Neutrophil (primary cell): ENCODE data around the gene NARF.

Experiments used
- H3K27ac ChIP-seq: fragments of 200-600 bp; sonication (generic); 2 replicates; pipeline ENCODE4 v1.5.1; 2016; ENCODE audit warnings: mild to moderate bottlenecking, moderate library complexity
- H3K27me3 ChIP-seq: fragments of 200-600 bp; sonication (generic); 2 replicates; pipeline ENCODE4 v1.6.0; 2016; ENCODE audit warnings: mild to moderate bottlenecking
- H3K36me3 ChIP-seq: fragments of 200-600 bp; sonication (generic); 2 replicates; pipeline ENCODE4 v1.5.1; 2017
- H3K4me1 ChIP-seq, 2 experiments: fragments of 200-600 bp in 1 of 2; sonication (generic) in 1 of 2; 1 replicate in 1 of 2; 2 replicates in 1 of 2; pipeline versions ENCODE4 v1.5.1 to v1.6.1; 2013 to 2016; ENCODE audit warnings: low read depth in 1 of 2, low read length in 1 of 2, mild to moderate bottlenecking in 1 of 2, moderate library complexity in 1 of 2; ENCODE audit not compliant: control insufficient read depth in 1 of 2, insufficient read depth in 1 of 2
- H3K4me3 ChIP-seq, 2 experiments: fragments of 200-600 bp in 1 of 2; sonication (generic) in 1 of 2; 1 replicate in 1 of 2; 2 replicates in 1 of 2; pipeline ENCODE4 v1.5.1; 2013 to 2016; ENCODE audit warnings: low read depth in 1 of 2, low read length in 1 of 2, mild to moderate bottlenecking in 1 of 2, moderate library complexity in 1 of 2
- H3K9me3 ChIP-seq: fragments of 200-600 bp; sonication (generic); 2 replicates; pipeline ENCODE4 v1.5.1; 2016
- TF ChIP-seq, protein P1 (sequence below): fragments of 200-600 bp; sonication (generic); IDR thresholded peaks from 2 replicates; pipeline ENCODE4 v1.5.1; 2016; ENCODE audit warnings: antibody characterized with exemption

NARF gene

GRCh38 chr17:82491533-82491932, 33.0 kb downstream of the NARF start:
- Histone ChIP-seq H3K27ac (no peak overlapping the region), H3K4me1 (peaks cover 3 to 7% of the 10 kb centered on the region in 2 experiments), H3K36me3 (peaks cover 44% of the 10 kb centered on the region), H3K27me3 (no peaks in the 10 kb centered on the region), H3K9me3 (no peaks in the 10 kb centered on the region), H3K4me3 (no peak overlapping the region)
- TF ChIP-seq, protein P1, sequence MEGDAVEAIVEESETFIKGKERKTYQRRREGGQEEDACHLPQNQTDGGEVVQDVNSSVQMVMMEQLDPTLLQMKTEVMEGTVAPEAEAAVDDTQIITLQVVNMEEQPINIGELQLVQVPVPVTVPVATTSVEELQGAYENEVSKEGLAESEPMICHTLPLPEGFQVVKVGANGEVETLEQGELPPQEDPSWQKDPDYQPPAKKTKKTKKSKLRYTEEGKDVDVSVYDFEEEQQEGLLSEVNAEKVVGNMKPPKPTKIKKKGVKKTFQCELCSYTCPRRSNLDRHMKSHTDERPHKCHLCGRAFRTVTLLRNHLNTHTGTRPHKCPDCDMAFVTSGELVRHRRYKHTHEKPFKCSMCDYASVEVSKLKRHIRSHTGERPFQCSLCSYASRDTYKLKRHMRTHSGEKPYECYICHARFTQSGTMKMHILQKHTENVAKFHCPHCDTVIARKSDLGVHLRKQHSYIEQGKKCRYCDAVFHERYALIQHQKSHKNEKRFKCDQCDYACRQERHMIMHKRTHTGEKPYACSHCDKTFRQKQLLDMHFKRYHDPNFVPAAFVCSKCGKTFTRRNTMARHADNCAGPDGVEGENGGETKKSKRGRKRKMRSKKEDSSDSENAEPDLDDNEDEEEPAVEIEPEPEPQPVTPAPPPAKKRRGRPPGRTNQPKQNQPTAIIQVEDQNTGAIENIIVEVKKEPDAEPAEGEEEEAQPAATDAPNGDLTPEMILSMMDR = no peak

DNA sequence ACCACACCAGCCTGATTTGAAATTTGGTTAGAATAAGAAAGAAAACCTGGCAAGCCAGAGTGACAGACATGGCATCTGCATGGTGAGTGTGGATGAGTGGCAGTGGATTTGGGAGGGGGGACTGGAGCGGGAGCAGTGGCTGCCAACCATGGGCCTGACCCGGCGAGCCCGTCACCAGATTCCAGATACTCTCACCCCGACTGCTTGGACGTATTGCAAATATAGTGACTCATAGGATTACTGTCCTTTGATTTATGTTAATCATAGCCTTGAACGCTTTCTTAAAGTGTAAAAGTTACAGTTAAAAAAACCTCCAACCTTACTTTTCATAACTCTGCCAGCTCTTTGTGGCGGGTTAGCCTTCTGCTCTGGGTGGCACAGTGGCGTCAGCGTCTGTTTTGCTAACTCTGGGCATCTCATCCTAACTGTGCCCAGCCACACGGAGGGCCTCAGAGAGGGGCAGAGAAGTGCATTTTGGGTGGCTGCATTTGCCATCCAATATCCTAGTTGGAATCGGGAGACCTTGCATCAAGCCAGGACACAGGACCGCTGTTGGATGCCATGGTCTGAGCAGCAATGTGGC, 34.2 kb downstream of the NARF start:
- Histone ChIP-seq H3K27ac (no peak overlapping the region), H3K9me3 (no peaks in the 10 kb centered on the region), H3K4me3 (no peak overlapping the region), H3K36me3 (peaks cover 32% of the 10 kb centered on the region), H3K4me1 (peaks cover 12 to 15% of the 10 kb centered on the region in 2 experiments), H3K27me3 (no peaks in the 10 kb centered on the region)
- TF ChIP-seq, protein P1 = no peak

- TF ChIP-seq, protein P1 = no peak
- no peaks in the 10 kb centered on the region for H3K9me3 ChIP-seq
- no peaks in the 10 kb centered on the region for H3K27me3 ChIP-seq
- peaks cover 17 to 19% of the 10 kb centered on the region in 2 experiments for H3K4me1 ChIP-seq
- H3K27ac ChIP-seq = no peak overlapping the region
- H3K36me3 ChIP-seq = peaks cover 26% of the 10 kb centered on the region
- no peak overlapping the region for H3K4me3 ChIP-seq
Observed at GRCh38 chr17:82493226-82493781, 34.8 kb downstream of the NARF start.

- Histone ChIP-seq H3K36me3 (peaks cover 14% of the 10 kb centered on the region), H3K27me3 (no peaks in the 10 kb centered on the region), H3K27ac (no peak overlapping the region), H3K4me3 (no peak overlapping the region), H3K9me3 (no peaks in the 10 kb centered on the region), H3K4me1 (peaks cover 19 to 22% of the 10 kb centered on the region in 2 experiments)
- TF ChIP-seq, protein P1 = no peak
Observed at GRCh38 chr17:82494236-82495055, 35.9 kb downstream of the NARF start.

DNA sequence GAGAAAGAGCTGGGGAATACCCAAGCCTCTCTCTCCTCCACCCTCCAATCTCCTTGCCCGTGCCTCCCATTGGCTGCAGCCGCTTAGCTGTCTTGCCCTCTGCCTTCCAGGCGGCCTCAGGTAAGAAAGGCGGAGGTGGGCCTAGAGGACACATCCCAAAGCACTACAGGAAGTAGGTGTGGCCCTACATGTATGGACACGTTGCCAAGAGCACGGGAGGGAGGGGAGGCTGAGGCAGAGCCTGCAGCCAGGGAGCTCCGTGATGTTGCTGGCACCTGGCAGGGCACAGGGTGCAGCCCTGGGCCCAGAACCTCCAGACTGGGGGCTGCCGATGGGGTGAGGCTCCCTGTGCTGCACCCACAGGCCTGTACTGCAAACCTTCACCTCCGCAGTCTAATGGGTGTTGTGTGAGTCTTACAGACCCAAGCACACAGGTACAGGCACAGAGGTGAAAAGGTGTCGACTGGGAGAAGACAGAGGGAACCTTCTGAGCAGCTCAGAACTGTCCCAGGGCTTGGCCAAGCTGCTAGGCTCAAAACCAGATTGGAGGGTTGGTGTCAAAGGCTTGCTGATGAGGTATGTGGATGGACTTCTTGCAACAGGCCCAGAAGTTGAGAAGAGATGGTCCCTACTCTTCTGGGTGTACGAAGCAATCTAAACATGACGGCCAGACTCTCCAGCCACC, 37.4 kb downstream of the NARF start:
- Histone ChIP-seq H3K36me3 (no peaks in the 10 kb centered on the region), H3K4me1 (peaks cover 19 to 22% of the 10 kb centered on the region in 2 experiments), H3K27ac (no peak overlapping the region), H3K4me3 (no peak overlapping the region), H3K27me3 (no peaks in the 10 kb centered on the region), H3K9me3 (no peaks in the 10 kb centered on the region)
- TF ChIP-seq, protein P1 = no peak
